Fibroblast of the aortic adventitia (primary cell): ENCODE results near the gene SLC38A10. TPM values are rescaled to one million over a fixed set of nuclear protein-coding genes. Genes with fewer than 3 reads are reported as not detected.

Experiments
- DNase-seq: peaks from one replicate; pipeline ENCODE4 v3.0.0-alpha.2; 2010; ENCODE audit warnings: low read depth
- H3K4me3 ChIP-seq: 2 replicates; pipeline ENCODE4 v1.5.1; 2011; ENCODE audit warnings: low read depth, mild to moderate bottlenecking, control low read depth, low read length, moderate library complexity
- CTCF ChIP-seq: IDR thresholded peaks from 2 replicates; pipeline ENCODE4 v1.5.1; 2011; ENCODE audit warnings: mild to moderate bottlenecking, low read length, control low read depth, inconsistent platforms; ENCODE audit not compliant: insufficient read depth
- total RNA-seq: library from RNA; depleted of rRNA; stranded (reverse); fragments of >200 nt; gene quantifications from 2 replicates; pipeline ENCODE4 v1.2.3, GENCODE V29; 2012; ENCODE audit warnings: low replicate concordance

SLC38A10 gene
- total RNA-seq, 1 donor = 49.5 TPM

- TF ChIP-seq CTCF = peak; percentile 36
- peak overlapping the region; percentile 85 for H3K4me3 ChIP-seq
- peak; percentile 26 for DNase-seq
Measured at GRCh38 chr17:81295676-81296381, 722 bp upstream of the SLC38A10 start.

GRCh38 chr17:81294512-81295030, 536 bp downstream of the SLC38A10 start:
- H3K4me3 ChIP-seq = peak overlapping the region; percentile 85
- peak; percentile 13 for DNase-seq
- TF ChIP-seq CTCF = no peak

GRCh38 chr17:81292450-81292849, 2.7 kb downstream of the SLC38A10 start:
- DNase-seq = no peak
- TF ChIP-seq CTCF = no peak
- H3K4me3 ChIP-seq = no peak overlapping the region

- peak; percentile 84 for TF ChIP-seq CTCF
- H3K4me3 ChIP-seq = no peak overlapping the region
- peak; percentile 61 for DNase-seq
Measured at GRCh38 chr17:81291662-81292061, 3.4 kb downstream of the SLC38A10 start.

- H3K4me3 ChIP-seq = no peak overlapping the region
- no peak for TF ChIP-seq CTCF
- no peak for DNase-seq
Measured at GRCh38 chr17:81290230-81290629, 4.9 kb downstream of the SLC38A10 start.

GRCh38 chr17:81289627-81290026, 5.5 kb downstream of the SLC38A10 start:
- DNase-seq = no peak
- no peak for TF ChIP-seq CTCF
- H3K4me3 ChIP-seq = no peak overlapping the region
